Measurements from ENCODE around the gene IFNA13. TPM values are rescaled to one million over a fixed set of nuclear protein-coding genes. Genes with fewer than 3 reads are reported as not detected.

The IFNA13 gene
- total RNA-seq, 1 experiment from 2014 or later, result not detected

GRCh38 chr9:21334701-21335632 lies 32.9 kb downstream of the IFNA13 start, which contains the start of gene KLHL9:
TSS of gene KLHL9 (minus strand) at chr9:21335404. CDS start at chr9:21334859, 545 bp downstream.
- ChIA-PET CTCF (interaction anchor here (0.6 to 1.8 kb wide), 13 partner anchors 9 to 152 kb away, joined by 3 to 17 read pairs (median 5); no protein-coding TSS in a partner anchor), POLR2A (no interaction called here)
- 0 out of 2 replicates have a peak, but pooled peaks have one; percentile 20 for TF ChIP-seq ZNF219 (CRISPR knock-in tag; IDR thresholded peaks at IDR 0.05; ENCODE audit: borderline replicate concordance)
- TF ChIP-seq ZNF512 (CRISPR knock-in tag; IDR thresholded peaks at IDR 0.05; ENCODE audit: borderline replicate concordance), result no peak
- TF ChIP-seq MAX (CRISPR knock-in tag; IDR thresholded peaks at IDR 0.05), result peak; percentile 51; the same call in 1 of the 2 replicates
- TF ChIP-seq FOXK1 (CRISPR knock-in tag; IDR thresholded peaks at IDR 0.05), result peak; percentile 53; the same call in 1 of the 2 replicates
- 0 out of 2 replicates have a peak, but pooled peaks have one; percentile 41 for TF ChIP-seq MYBL2 (CRISPR knock-in tag; IDR thresholded peaks at IDR 0.05)
- no peak for TF ChIP-seq NR3C1 (CRISPR knock-in tag; conservative IDR thresholded peaks at IDR 0.05; ENCODE audit: low read depth)
- 0 out of 2 replicates have a peak, but pooled peaks have one; percentile 72 for TF ChIP-seq JUN (CRISPR knock-in tag; IDR thresholded peaks at IDR 0.05)
- no peak for TF ChIP-seq ZNF416 (CRISPR knock-in tag; IDR thresholded peaks at IDR 0.05)
- TF ChIP-seq IRF2 (CRISPR knock-in tag; IDR thresholded peaks at IDR 0.05; ENCODE audit: borderline replicate concordance, low read depth), result no peak
- TF ChIP-seq SMAD3 (CRISPR knock-in tag; IDR thresholded peaks at IDR 0.05; ENCODE audit: borderline replicate concordance), result 0 out of 2 replicates have a peak, but pooled peaks have one; percentile 57
- TF ChIP-seq FOXP1 (CRISPR knock-in tag; IDR thresholded peaks at IDR 0.05; ENCODE audit: borderline replicate concordance), result peak; percentile 64; the same call in 1 of the 2 replicates
- TF ChIP-seq ZNF532 (CRISPR knock-in tag; IDR thresholded peaks at IDR 0.05; ENCODE audit: borderline replicate concordance), result no peak
- TF ChIP-seq ZBTB43 (CRISPR knock-in tag; IDR thresholded peaks at IDR 0.05), result 0 out of 2 replicates have a peak, but pooled peaks have one; percentile 85
- TF ChIP-seq CTCF (IDR thresholded peaks at IDR 0.05), result no peak
- peak; percentile 21; the same call in 1 of the 2 replicates for TF ChIP-seq USF1 (CRISPR knock-in tag; IDR thresholded peaks at IDR 0.05)
- TF ChIP-seq TP53 (CRISPR knock-in tag; IDR thresholded peaks at IDR 0.05), result peak; percentile 75
- Mint-ChIP-seq H3K4me3 (peak within 1 kb of the TSS; percentile 93), H3K4me1 (peaks cover 37% of the 10 kb centered on the region), H3K27me3 (ENCODE audit: low read depth) (peaks cover 18% of the 10 kb centered on the region), H3K27ac (peak within 1 kb of the TSS; percentile 88), H3K36me3 (peaks cover 16% of the 10 kb centered on the region), H3K9me3 (no peaks in the 10 kb centered on the region)
- peak; percentile 94 for ATAC-seq
- DNase-seq (ENCODE audit: low spot score), result peak; percentile 91
